ENCODE measurements around the gene KIF15.
"Not testable (repeated sequence)": the region's sequence is repeated elsewhere in the genome, so short reads cannot be mapped to it uniquely, and the experiment has no call there.

The KIF15 gene

DNA sequence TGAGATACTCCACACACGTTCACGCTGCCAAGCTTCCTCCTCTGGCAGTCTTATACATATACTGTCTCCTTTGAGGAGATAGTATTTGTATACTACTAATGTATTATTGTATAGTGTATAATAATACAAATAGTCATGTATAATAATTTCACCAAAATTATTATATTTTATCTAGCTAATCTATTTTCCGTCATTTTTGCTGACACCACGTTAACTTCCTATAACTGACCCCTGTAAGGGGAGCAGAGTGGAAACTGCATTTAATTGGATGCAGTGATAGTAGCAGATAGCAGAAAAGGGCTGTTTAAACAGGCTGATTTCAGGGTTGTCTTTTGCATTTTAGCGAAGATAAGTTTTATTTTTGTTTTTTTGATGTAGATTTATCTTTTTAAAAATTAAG is 69.6 kb downstream of the KIF15 start:
- no peak for ATAC-seq

- ATAC-seq, result no peak
These were observed 70.4 kb downstream of the KIF15 start for GRCh38 chr3:44832032-44832431.

- ATAC-seq, result no peak
These were observed 71.4 kb downstream of the KIF15 start for GRCh38 chr3:44832965-44833364.

- no peak for ATAC-seq
These were observed 71.8 kb downstream of the KIF15 start for GRCh38 chr3:44833394-44833793.

GRCh38 chr3:44835684-44836083 is 74.1 kb downstream of the KIF15 start:
- no peak for ATAC-seq

DNA sequence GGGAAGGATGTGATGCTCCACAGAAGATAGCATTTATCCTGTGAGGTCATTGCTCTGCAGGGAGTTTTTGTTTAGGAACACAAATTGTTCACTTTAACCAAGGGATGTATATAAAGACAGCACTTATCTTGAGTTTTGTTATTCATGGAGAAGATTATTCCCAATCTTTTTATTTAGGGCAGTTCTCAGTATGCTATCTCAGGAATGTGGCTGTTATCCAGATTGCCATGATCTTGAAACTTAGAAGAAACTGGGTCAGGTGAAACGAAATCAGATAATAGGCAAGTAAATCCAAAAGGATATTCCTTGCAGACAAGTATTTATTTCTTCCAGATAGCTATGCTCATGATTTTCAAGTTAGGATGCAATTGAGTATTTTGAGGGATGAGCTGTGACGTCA is 80.8 kb downstream of the KIF15 start:
- ATAC-seq, result no peak

GRCh38 chr3:44845528-44846520 is 84.2 kb downstream of the KIF15 start:
- ATAC-seq, result no peak

DNA sequence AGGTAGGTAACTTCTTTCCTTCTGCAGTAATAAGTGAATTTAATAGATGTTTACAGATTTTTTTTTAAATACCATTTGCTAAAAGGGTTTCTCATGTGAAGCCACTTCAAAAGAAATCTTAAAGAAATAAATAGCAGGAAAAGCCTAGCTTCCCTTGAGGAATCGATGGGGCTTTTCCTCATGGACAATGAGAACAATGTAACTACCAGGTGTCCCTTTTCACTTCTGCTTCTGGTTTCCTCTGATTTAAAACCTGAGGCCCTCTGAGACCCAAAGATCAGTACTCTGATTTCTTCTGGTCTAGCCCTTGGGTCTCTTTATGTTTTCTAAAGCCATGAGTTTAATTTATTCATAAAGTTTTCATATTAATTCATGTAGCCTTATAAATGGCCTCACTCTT is 87.0 kb downstream of the KIF15 start:
- no peak for ATAC-seq

- ATAC-seq, result not testable (repeated sequence)
These were observed 95.1 kb downstream of the KIF15 start for GRCh38 chr3:44856663-44857062.

- ATAC-seq, result no peak
These were observed 98.5 kb downstream of the KIF15 start for GRCh38 chr3:44860117-44860516.

GRCh38 chr3:44861412-44862225 is 100.0 kb downstream of the KIF15 start, which contains the start of gene TMEM42:
TMEM42 (plus strand) TSS chr3:44861912; CDS start chr3:44861925, 13 bp downstream.
- ATAC-seq, result peak; percentile 97 to 98

- ATAC-seq, result peak in 1 of 2 donors; percentile 18
These were observed 100.6 kb downstream of the KIF15 start for GRCh38 chr3:44862226-44862637.

DNA sequence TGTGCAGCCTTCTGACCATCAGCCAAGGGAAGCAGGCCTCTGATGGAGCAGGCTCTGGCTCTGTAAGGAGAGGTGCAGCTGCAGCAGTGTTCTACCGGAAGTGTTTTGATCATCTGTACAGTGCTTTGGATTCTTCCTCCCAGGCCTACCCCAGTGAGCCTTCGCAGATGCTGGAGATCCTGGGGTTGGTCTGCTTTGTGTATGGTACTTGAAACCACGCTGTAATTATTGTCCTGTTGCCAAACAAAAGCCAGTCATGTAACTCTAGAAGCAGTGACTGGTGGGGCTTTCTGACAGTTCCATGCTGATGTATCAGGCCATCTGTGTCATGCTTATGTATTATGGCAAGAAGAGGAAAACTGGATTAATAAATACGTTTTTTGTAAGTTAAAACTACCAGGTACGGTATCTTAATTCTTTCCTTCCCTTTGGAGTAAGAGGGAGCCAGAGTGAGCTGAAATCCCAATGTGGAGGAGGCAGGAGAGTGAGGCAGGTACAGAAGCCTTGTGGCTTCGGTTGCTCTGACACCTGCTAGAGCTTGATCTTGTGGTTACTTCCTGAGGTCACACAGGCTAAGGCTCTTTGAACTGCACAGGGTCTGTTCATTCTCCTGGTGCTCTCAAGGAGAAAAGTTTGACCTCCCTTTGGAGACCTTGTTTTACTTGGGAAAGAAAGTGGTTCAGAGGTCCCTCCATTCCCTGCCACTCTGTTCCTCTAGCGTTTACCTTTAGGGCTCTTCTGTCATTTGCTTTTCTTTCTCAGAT is 103.9 kb downstream of the KIF15 start:
- ATAC-seq, result no peak

- no peak for ATAC-seq
These were observed 106.0 kb downstream of the KIF15 start for GRCh38 chr3:44867421-44868111.

GRCh38 chr3:44870375-44871061 is 108.9 kb downstream of the KIF15 start:
- no peak for ATAC-seq

DNA sequence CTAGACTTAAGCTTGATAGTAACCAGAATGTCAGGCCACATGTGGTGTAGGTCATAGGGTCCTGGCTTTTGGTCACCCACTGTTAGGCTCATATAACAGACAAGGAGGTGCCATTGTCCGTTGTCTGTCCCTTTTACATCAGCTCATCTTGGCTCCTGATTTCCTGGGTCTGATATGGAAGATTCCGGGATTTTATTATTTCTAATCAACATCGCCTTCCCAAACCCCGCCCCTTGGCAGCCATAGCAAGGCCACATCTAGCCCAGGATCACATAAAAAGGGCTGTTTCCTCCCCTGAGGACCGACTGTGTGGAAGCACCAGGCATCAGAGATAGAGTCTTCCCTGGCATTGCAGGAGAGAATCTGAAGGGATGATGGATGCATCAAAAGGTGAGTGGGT is 112.7 kb downstream of the KIF15 start, which contains the start of gene TGM4:
TGM4 (plus strand) TSS at position 301 of the 400 bp plus-strand sequence; CDS start at position 372, 71 bp downstream.
- no peak for ATAC-seq

- ATAC-seq, result no peak
These were observed 114.0 kb downstream of the KIF15 start for GRCh38 chr3:44875596-44875995.

GRCh38 chr3:44877333-44877732 is 115.7 kb downstream of the KIF15 start:
- ATAC-seq, result no peak

DNA sequence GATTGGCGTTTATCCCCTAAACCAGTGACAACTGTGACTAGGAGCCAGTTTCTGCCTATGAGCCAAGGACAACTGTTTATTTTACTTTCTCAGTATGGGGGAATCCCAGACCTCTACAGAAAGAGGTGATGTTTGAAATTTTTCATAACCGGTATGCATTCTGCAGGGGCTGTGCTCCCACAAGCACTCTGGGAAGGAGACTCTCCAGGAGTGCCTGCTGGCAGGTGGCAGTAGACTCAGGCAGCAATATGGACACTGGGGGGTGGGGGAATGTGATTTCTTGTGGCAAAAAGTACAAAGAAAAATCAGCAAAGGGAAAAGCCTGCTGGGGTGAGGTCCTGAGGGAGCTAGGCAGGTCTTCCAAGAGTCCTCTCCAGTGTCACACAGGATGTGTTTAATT is 118.7 kb downstream of the KIF15 start:
- no peak for ATAC-seq

DNA sequence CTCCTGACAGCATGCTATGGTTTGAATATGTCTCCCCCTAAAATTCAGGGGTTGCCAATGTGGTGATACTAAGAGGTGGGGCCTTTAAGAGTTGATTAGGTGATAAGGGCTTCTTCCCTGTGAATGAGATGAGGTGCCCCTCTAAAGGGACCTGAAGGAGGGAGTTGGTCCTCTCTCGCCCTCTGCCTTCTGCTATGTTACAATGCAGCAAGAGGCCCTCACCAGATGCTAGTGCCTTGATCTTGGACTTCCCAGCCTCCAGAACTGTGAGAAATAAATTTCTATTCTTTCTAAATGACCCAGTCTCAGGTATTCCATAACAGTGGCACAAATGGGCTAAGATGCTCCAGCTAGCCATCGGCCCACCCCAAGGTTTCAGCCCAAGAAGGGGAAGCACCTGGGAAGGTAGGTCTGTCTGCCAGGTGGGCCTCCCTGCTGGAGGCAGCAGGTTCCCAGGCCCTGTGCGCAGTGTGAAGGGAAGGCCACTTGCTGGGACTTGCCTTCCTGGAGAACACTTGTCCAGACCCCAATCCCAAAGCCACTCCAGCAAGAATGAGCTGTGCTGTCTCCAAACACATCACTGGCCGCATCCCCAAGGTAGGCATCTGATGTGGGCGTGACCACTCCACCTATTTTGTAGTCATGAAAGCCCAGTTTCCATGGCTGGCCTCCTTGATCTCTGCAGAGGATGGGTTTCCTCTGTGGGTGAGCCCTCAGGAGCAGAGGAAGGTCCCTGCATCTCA is 121.8 kb downstream of the KIF15 start:
- ATAC-seq, result no peak

Measured in activated CD4-positive, CD25-positive, alpha-beta regulatory T cell treated with anti-CD3 and anti-CD28 coated beads, Interleukin-2, amount 50 U/mL, for 24 hours (primary cell).